Peyer's patch (tissue), 4 donors: ENCODE data around the gene GRK6. TPM values are rescaled to one million over a fixed set of nuclear protein-coding genes. Genes with fewer than 3 reads are reported as not detected.

Source experiments
- DNase-seq, 3 donors: peaks; one replicate each; pipeline ENCODE4 v3.0.0-alpha.2; 2017 to 2019
- H3K27ac ChIP-seq, 4 donors: fragments of 200-600 bp; sonication (generic); one replicate each; pipeline ENCODE4 v1.5.1; 2016 to 2019
- H3K27me3 ChIP-seq, 2 donors: fragments of 200-600 bp; sonication (generic); one replicate each; pipeline ENCODE4 v1.5.1; 2019
- H3K36me3 ChIP-seq, 3 donors: fragments of 200-600 bp; sonication (generic); one replicate each; pipeline ENCODE4 v1.5.1; 2016 to 2019
- H3K4me1 ChIP-seq, 4 donors: fragments of 200-600 bp; sonication (generic); one replicate each; pipeline ENCODE4 v1.5.1; 2016 to 2019
- H3K4me3 ChIP-seq, 4 donors: fragments of 200-600 bp; sonication (generic); 1 replicate in 3 of 4; 2 replicates in 1 of 4; pipeline ENCODE4 v1.5.1; 2016 to 2019; ENCODE audit warnings: mild to moderate bottlenecking in 1 of 4
- H3K9me3 ChIP-seq, 4 donors: fragments of 200-600 bp; sonication (generic); one replicate each; pipeline ENCODE4 v1.5.1; 2016 to 2019; ENCODE audit warnings: mild to moderate bottlenecking in 1 of 4
- POLR2A ChIP-seq, 2 donors: fragments of 450-650 bp; IDR thresholded peaks; one replicate each; pipeline ENCODE4 v1.5.1; 2017; ENCODE audit warnings: antibody characterized with exemption in 2 of 2, mild to moderate bottlenecking in 2 of 2, moderate library complexity in 2 of 2
- total RNA-seq, 4 donors: library from RNA; depleted of rRNA; stranded (reverse); fragments of >200 nt; gene quantifications; one replicate each; pipeline ENCODE4 v1.1.0, GENCODE V29; 2016
- TF ChIP-seq, protein P1 (sequence below), 6 experiments: fragments of 450-650 bp in 4 of 6; fragments of 200-600 bp in 2 of 6; sonication (generic) in 1 of 6; IDR thresholded peaks; one replicate each; pipeline ENCODE4 v1.5.1; 2017 to 2019; ENCODE audit warnings: antibody characterized with exemption in 6 of 6, mild to moderate bottlenecking in 3 of 6, moderate library complexity in 1 of 6

GRK6 gene
- total RNA-seq, 4 donors from 2014 or later, result 36.2 to 140 (median 40.7) TPM

GRCh38 chr5:177469750-177470525 lies 43.5 kb downstream of the GRK6 start:
- TF ChIP-seq POLR2A (IDR thresholded peaks at IDR 0.05), result no peak
- TF ChIP-seq, protein P1, sequence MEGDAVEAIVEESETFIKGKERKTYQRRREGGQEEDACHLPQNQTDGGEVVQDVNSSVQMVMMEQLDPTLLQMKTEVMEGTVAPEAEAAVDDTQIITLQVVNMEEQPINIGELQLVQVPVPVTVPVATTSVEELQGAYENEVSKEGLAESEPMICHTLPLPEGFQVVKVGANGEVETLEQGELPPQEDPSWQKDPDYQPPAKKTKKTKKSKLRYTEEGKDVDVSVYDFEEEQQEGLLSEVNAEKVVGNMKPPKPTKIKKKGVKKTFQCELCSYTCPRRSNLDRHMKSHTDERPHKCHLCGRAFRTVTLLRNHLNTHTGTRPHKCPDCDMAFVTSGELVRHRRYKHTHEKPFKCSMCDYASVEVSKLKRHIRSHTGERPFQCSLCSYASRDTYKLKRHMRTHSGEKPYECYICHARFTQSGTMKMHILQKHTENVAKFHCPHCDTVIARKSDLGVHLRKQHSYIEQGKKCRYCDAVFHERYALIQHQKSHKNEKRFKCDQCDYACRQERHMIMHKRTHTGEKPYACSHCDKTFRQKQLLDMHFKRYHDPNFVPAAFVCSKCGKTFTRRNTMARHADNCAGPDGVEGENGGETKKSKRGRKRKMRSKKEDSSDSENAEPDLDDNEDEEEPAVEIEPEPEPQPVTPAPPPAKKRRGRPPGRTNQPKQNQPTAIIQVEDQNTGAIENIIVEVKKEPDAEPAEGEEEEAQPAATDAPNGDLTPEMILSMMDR (IDR thresholded peaks at IDR 0.05), result no peak
- Histone ChIP-seq H3K36me3 (peaks cover 0 to 19% (median 0%) of the 10 kb centered on the region in 3 donors), H3K9me3 (no peaks in the 10 kb centered on the region), H3K27ac (peak overlapping the region in 1 of 4 donors; percentile 22), H3K27me3 (no peaks in the 10 kb centered on the region), H3K4me3 (no peak overlapping the region), H3K4me1 (peaks cover 0 to 22% (median 10%) of the 10 kb centered on the region in 4 donors)
- DNase-seq, result no peak

GRCh38 chr5:177470759-177471536 lies 44.5 kb downstream of the GRK6 start:
- peaks cover 0 to 14% (median 0%) of the 10 kb centered on the region in 3 donors for H3K36me3 ChIP-seq
- TF ChIP-seq, protein P1 (IDR thresholded peaks at IDR 0.05), result no peak
- TF ChIP-seq POLR2A (IDR thresholded peaks at IDR 0.05), result no peak
- H3K9me3 ChIP-seq, result no peaks in the 10 kb centered on the region
- DNase-seq, result no peak
- H3K4me1 ChIP-seq, result peaks cover 0 to 28% (median 10%) of the 10 kb centered on the region in 4 donors
- no peak overlapping the region for H3K4me3 ChIP-seq
- H3K27ac ChIP-seq, result peak overlapping the region in 2 of 4 donors; percentile 77 to 85
- H3K27me3 ChIP-seq, result no peaks in the 10 kb centered on the region

GRCh38 chr5:177471610-177472356 lies 45.3 kb downstream of the GRK6 start:
- no peaks in the 10 kb centered on the region for H3K9me3 ChIP-seq
- H3K27me3 ChIP-seq, result no peaks in the 10 kb centered on the region
- H3K27ac ChIP-seq, result peak overlapping the region; percentile 36 to 85 (median 70)
- no peak for DNase-seq
- H3K36me3 ChIP-seq, result peaks cover 0 to 6% (median 0%) of the 10 kb centered on the region in 3 donors
- H3K4me3 ChIP-seq, result peak overlapping the region in 3 of 4 donors; percentile 22 to 70 (median 69)
- peaks cover 0 to 30% (median 10%) of the 10 kb centered on the region in 4 donors for H3K4me1 ChIP-seq
- TF ChIP-seq, protein P1 (IDR thresholded peaks at IDR 0.05), result no peak
- TF ChIP-seq POLR2A (IDR thresholded peaks at IDR 0.05), result no peak

- DNase-seq, result peak in 2 of 3 donors; percentile 41 to 74
- TF ChIP-seq POLR2A (IDR thresholded peaks at IDR 0.05), result no peak
- TF ChIP-seq, protein P1 (IDR thresholded peaks at IDR 0.05), result no peak
- Histone ChIP-seq H3K4me3 (peak overlapping the region; percentile 55 to 71 (median 70)), H3K4me1 (peaks cover 0 to 30% (median 10%) of the 10 kb centered on the region in 4 donors), H3K9me3 (no peaks in the 10 kb centered on the region), H3K27me3 (no peaks in the 10 kb centered on the region), H3K36me3 (no peaks in the 10 kb centered on the region), H3K27ac (peak overlapping the region; percentile 57 to 85 (median 70))
Measured at GRCh38 chr5:177472460-177473442, 46.3 kb downstream of the GRK6 start.
